Amniotic epithelial cell (primary cell): ENCODE measurements around the gene SULF2.
"Not testable (repeated sequence)": the region's sequence is repeated elsewhere in the genome, so short reads cannot be mapped to it uniquely, and the experiment has no call there.

Experiments
- DNase-seq: peaks from one replicate; pipeline ENCODE4 v3.0.0-alpha.2; 2010; ENCODE audit warnings: low read depth

The SULF2 gene

GRCh38 chr20:47785311-47785853, at the start of gene SULF2:
Gene SULF2, minus strand, starts transcription at chr20:47785481. Its CDS starts 28,118 bp downstream, at chr20:47757363.
- DNase-seq, result no peak

GRCh38 chr20:47831675-47832074, 46.4 kb upstream of the SULF2 start:
- DNase-seq, result not testable (repeated sequence)

GRCh38 chr20:47826716-47827115, 41.4 kb upstream of the SULF2 start:
- not testable (repeated sequence) for DNase-seq

- DNase-seq, result not testable (repeated sequence)
Observed at GRCh38 chr20:47826006-47826405, 40.7 kb upstream of the SULF2 start.

GRCh38 chr20:47825011-47825762, 39.9 kb upstream of the SULF2 start:
- no peak for DNase-seq

- not testable (repeated sequence) for DNase-seq
Observed at GRCh38 chr20:47823941-47824340, 38.7 kb upstream of the SULF2 start.

- DNase-seq, result no peak
Observed at GRCh38 chr20:47821481-47822100, 36.3 kb upstream of the SULF2 start.

GRCh38 chr20:47818996-47819609, 33.8 kb upstream of the SULF2 start:
- no peak for DNase-seq

GRCh38 chr20:47818466-47818865, 33.2 kb upstream of the SULF2 start:
- no peak for DNase-seq

GRCh38 chr20:47818016-47818415, 32.7 kb upstream of the SULF2 start:
- DNase-seq, result no peak

GRCh38 chr20:47817573-47817972, 32.3 kb upstream of the SULF2 start:
- DNase-seq, result no peak

- DNase-seq, result no peak
Observed at GRCh38 chr20:47816487-47817451, 31.5 kb upstream of the SULF2 start.

- no peak for DNase-seq
Observed at GRCh38 chr20:47815866-47816265, 30.6 kb upstream of the SULF2 start.

- DNase-seq, result no peak
Observed at GRCh38 chr20:47815416-47815806, 30.1 kb upstream of the SULF2 start.

- DNase-seq, result no peak
Observed at GRCh38 chr20:47814632-47815415, 29.5 kb upstream of the SULF2 start.

- DNase-seq, result no peak
Observed at GRCh38 chr20:47810721-47811347, 25.6 kb upstream of the SULF2 start.

- no peak for DNase-seq
Observed at GRCh38 chr20:47810116-47810677, 24.9 kb upstream of the SULF2 start.

GRCh38 chr20:47809161-47809960, 24.1 kb upstream of the SULF2 start:
- no peak for DNase-seq

- DNase-seq, result no peak
Observed at GRCh38 chr20:47805951-47806350, 20.7 kb upstream of the SULF2 start.
